ENCODE measurements around the gene NPRL2. TPM values are rescaled to one million over a fixed set of nuclear protein-coding genes. Genes with fewer than 3 reads are reported as not detected.
A peak's percentile ranks its signal among the peaks of the same experiment; 100 is the strongest.

The NPRL2 gene
- total RNA-seq (2021; ENCODE audit: unreplicated experiment) (35.4 TPM), Bru-seq, nascent RNA (percentile 62 among the genes with signal in this experiment), BruChase-seq, experiment 1, labeled RNA remaining after a 6-hour chase (percentile 84 among the genes with signal in this experiment), BruChase-seq, experiment 2, labeled RNA remaining after a 2-hour chase (percentile 79 among the genes with signal in this experiment)
- 52.6 and 52.8 TPM in 2 replicates for polyA plus RNA-seq (2012)
- long read RNA-seq, transcript NPRL2-201 (11 exons, 1,700 nt), result major isoform, 39 of 68 reads
- long read RNA-seq, partial matches to known transcripts, result 6 of 68 reads
- long read RNA-seq, other reads (novel, unspliced or antisense), result 21 of 68 reads

DNA sequence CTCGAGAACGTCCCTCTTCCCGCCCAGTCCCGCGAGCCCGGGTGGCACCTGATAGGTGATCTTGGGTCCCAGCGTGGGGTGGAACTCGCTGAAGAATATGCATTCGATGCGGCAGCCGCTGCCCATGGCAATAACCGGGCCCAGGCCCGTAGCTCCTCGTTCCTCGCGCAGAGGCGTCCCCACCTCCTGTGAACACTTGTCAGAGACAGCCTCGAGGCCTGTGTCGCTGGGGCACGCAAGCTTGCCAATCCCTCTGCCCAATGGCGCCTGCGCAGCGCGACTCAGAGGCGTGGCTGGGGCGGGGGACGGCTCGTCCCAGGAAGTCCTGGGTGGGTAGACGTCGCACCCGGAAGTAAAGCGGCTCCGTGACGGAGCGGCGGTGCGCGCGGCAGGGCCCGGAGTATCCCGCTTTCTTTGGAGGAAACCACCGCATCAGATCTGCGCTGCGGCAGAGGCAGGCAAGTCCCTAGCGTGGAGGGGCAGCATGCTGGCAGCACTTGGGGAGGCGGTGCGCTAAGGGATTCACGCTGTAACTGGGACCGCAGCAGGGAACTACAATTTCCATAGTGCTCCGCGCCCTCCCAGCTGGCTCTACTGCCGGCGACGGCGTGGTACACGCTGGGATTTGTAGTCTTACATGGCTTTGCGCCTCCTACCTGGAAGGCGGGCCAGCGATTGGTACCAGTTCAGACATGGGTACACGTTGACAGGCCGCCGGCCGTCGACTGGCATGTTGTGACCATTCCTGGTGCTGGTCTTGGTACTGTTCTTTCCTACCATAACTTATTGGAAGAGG is at the start of gene NPRL2, which contains the start of gene CYB561D2:
Gene NPRL2 (minus strand): TSS at position 249 of the 796 bp plus-strand sequence. CDS start 123 bp downstream, at position 126.
Gene CYB561D2 (plus strand): TSS at position 336 of the 796 bp plus-strand sequence. CDS start 572 bp downstream, outside the sequence.
- TSS peak; percentile 47 for BruUV-seq (replicated peaks)
- no peak within 1 kb of the TSS for H2AFZ ChIP-seq (ENCODE audit: low read depth, low read length, poor library complexity, severe bottlenecking)
- intact Hi-C loops (cut with micrococcal nuclease), result loop anchor here (1.0 to 10.0 kb wide), 2 partner anchors 9 to 1034 kb away; partner anchors contain the start of genes MANF and TMEM115
- peaks cover 7 to 31% of the 10 kb centered on the region in 2 experiments; a peak in 2 of 4 replicates for H3K36me3 ChIP-seq (ENCODE audit: control insufficient read depth in 1 of 2, insufficient read depth in 2 of 2, low read length in 2 of 2)
- ChIA-PET RAD21 (ENCODE audit: low non-redundant PET in 1 of 2, low total read pairs in 2 of 2, uncharacterized antibody in 2 of 2, unreplicated experiment in 2 of 2) (no interaction called here), POLR2A (interaction anchor here (0.6 to 2.2 kb wide), 9 partner anchors 9 to 198 kb away, joined by 3 to 21 read pairs (median 3); partner anchors contain the start of genes RASSF1, TMEM115 and TUSC2), CTCF (interaction anchor here (0.8 to 1.7 kb wide), 4 partner anchors 10 to 192 kb away, joined by 3 to 9 read pairs (median 6); partner anchors contain the start of gene RASSF1)
- peaks cover 6 to 37% of the 10 kb centered on the region in 2 experiments for H3K4me1 ChIP-seq (ENCODE audit: control insufficient read depth in 1 of 2, insufficient read depth in 2 of 2, low read length in 2 of 2)
- peak within 1 kb of the TSS; percentile 70 for H3K27ac ChIP-seq (ENCODE audit: low read depth, low read length)
- H4K20me1 ChIP-seq (ENCODE audit: insufficient read depth), result no peaks in the 10 kb centered on the region
- H3K4me2 ChIP-seq (ENCODE audit: low read length), result peak within 1 kb of the TSS; percentile 91
- peak within 1 kb of the TSS; percentile 73 to 83 for H3K4me3 ChIP-seq (replicated peaks in 1 of 2; ENCODE audit: low read depth in 1 of 2, low read length in 2 of 2)
- no peaks in the 10 kb centered on the region for H3K9me2 ChIP-seq (ENCODE audit: insufficient read depth)
- ATAC-seq (peak; percentile 92), DNase-seq (ENCODE audit: low read depth, low spot score) (peak; percentile 89)
- H3K79me2 ChIP-seq (ENCODE audit: insufficient read depth, low read length), result peaks cover 26% of the 10 kb centered on the region
- H3K27me3 ChIP-seq (ENCODE audit: insufficient read depth, low read length), result no peaks in the 10 kb centered on the region
- TF ChIP-seq POLR2AphosphoS5 (IDR thresholded peaks at IDR 0.05; ENCODE audit: low read depth, low read length) (peak; percentile 94), ZFX (IDR thresholded peaks at IDR 0.05) (peak; percentile 74; the same call in 1 of the 2 replicates), POLR2A (IDR thresholded peaks at IDR 0.05; ENCODE audit: borderline replicate concordance, extremely low read depth, insufficient read depth, insufficient read length) (peak; percentile 78)
- TF ChIP-seq, protein P1, sequence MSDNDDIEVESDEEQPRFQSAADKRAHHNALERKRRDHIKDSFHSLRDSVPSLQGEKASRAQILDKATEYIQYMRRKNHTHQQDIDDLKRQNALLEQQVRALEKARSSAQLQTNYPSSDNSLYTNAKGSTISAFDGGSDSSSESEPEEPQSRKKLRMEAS (IDR thresholded peaks at IDR 0.05), result no peak
- H3K9ac ChIP-seq (ENCODE audit: low read length), result peak within 1 kb of the TSS; percentile 72
- no peaks in the 10 kb centered on the region for H3K9me3 ChIP-seq (ENCODE audit: control insufficient read depth in 1 of 2, insufficient read depth in 1 of 2, low read depth in 1 of 2, low read length in 2 of 2)

DNA sequence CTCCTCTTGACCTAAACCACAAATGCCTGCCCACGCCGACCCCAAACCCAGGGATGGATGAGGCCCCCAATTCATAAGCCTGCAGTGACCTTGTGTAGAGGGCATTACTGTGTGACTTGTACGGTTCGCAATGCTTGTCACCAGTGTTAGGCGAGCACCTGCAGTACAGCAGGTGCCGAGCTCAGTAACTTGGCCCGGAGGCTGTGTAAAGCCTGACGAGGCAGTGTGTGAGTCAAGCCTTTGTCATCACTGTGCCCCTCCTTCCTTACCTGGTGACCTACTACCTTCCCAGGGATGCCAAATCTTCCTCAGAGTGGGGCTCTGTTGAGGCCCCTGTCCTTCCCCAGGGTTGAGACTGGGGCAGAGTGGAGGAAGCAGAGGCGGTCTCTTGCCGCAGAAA is 45.9 kb upstream of the NPRL2 start:
- ATAC-seq (peak; percentile 97), DNase-seq (ENCODE audit: low read depth, low spot score) (peak; percentile 55)
- H3K27ac ChIP-seq (ENCODE audit: low read depth, low read length), result no peak overlapping the region
- H3K9ac ChIP-seq (ENCODE audit: low read length), result no peak overlapping the region
- CTCF ChIA-PET, result no interaction called here
- no peak overlapping the region for H2AFZ ChIP-seq (ENCODE audit: low read depth, low read length, poor library complexity, severe bottlenecking)
- TF ChIP-seq FOSL1 (IDR thresholded peaks at IDR 0.05; ENCODE audit: low read depth), result peak; percentile 97
- no peak; the same call in 1 of the 2 replicates for TF ChIP-seq SP1 (IDR thresholded peaks at IDR 0.05; ENCODE audit: low read depth)
- TF ChIP-seq TCF7L2 (IDR thresholded peaks at IDR 0.05; ENCODE audit: borderline replicate concordance, extremely low read depth, insufficient read depth, insufficient read length), result no peak
- peak; percentile 43; the same call in 1 of the 2 replicates for TF ChIP-seq POLR2AphosphoS5 (IDR thresholded peaks at IDR 0.05; ENCODE audit: low read depth, low read length)
- no peak for TF ChIP-seq ELF1 (IDR thresholded peaks at IDR 0.05; ENCODE audit: borderline replicate concordance, low read depth)
- no peak for TF ChIP-seq CBX3 (IDR thresholded peaks at IDR 0.05; ENCODE audit: low read depth)
- no peak for TF ChIP-seq ZFX (IDR thresholded peaks at IDR 0.05)
- H3K9me3 ChIP-seq (ENCODE audit: control insufficient read depth in 1 of 2, insufficient read depth in 1 of 2, low read depth in 1 of 2, low read length in 2 of 2), result no peaks in the 10 kb centered on the region
- peaks cover 5 to 48% of the 10 kb centered on the region in 2 experiments for H3K4me1 ChIP-seq (ENCODE audit: control insufficient read depth in 1 of 2, insufficient read depth in 2 of 2, low read length in 2 of 2)
- no peaks in the 10 kb centered on the region for H3K36me3 ChIP-seq (ENCODE audit: control insufficient read depth in 1 of 2, insufficient read depth in 2 of 2, low read length in 2 of 2)
- H3K4me3 ChIP-seq (replicated peaks in 1 of 2; ENCODE audit: low read depth in 1 of 2, low read length in 2 of 2), result no peak overlapping the region
- BruUV-seq (replicated peaks), result no TSS peak
- H3K9me2 ChIP-seq (ENCODE audit: insufficient read depth), result no peaks in the 10 kb centered on the region
- no peaks in the 10 kb centered on the region for H3K79me2 ChIP-seq (ENCODE audit: insufficient read depth, low read length)
- POLR2A ChIA-PET, result interaction anchor here (1.4 kb wide), 1 partner anchor 11 kb away, joined by 3 read pairs; no protein-coding TSS in a partner anchor
- peak overlapping the region; percentile 45 for H3K4me2 ChIP-seq (ENCODE audit: low read length)
- RAD21 ChIA-PET (ENCODE audit: low non-redundant PET in 1 of 2, low total read pairs in 2 of 2, uncharacterized antibody in 2 of 2, unreplicated experiment in 2 of 2), result no interaction called here
- no peaks in the 10 kb centered on the region for H4K20me1 ChIP-seq (ENCODE audit: insufficient read depth)
- H3K27me3 ChIP-seq (ENCODE audit: insufficient read depth, low read length), result no peaks in the 10 kb centered on the region
- intact Hi-C loops (cut with micrococcal nuclease), result no loop called here
